Hindlimb muscle (tissue), 1 donor: Measurements from ENCODE around the gene INSIG1. TPM values are rescaled to one million over a fixed set of nuclear protein-coding genes. Genes with fewer than 3 reads are reported as not detected.

Experiments used
- DNase-seq: peaks from one replicate; pipeline ENCODE4 v3.0.0-alpha.2; 2013
- polyA plus RNA-seq: library from polyadenylated mRNA; unstranded; fragments of 120-200 nt; gene quantifications from one replicate; pipeline ENCODE4 v1.2.1, GENCODE V29; 2013; ENCODE audit not compliant: insufficient read length

INSIG1 gene
- polyA plus RNA-seq, result 21.0 TPM

DNA sequence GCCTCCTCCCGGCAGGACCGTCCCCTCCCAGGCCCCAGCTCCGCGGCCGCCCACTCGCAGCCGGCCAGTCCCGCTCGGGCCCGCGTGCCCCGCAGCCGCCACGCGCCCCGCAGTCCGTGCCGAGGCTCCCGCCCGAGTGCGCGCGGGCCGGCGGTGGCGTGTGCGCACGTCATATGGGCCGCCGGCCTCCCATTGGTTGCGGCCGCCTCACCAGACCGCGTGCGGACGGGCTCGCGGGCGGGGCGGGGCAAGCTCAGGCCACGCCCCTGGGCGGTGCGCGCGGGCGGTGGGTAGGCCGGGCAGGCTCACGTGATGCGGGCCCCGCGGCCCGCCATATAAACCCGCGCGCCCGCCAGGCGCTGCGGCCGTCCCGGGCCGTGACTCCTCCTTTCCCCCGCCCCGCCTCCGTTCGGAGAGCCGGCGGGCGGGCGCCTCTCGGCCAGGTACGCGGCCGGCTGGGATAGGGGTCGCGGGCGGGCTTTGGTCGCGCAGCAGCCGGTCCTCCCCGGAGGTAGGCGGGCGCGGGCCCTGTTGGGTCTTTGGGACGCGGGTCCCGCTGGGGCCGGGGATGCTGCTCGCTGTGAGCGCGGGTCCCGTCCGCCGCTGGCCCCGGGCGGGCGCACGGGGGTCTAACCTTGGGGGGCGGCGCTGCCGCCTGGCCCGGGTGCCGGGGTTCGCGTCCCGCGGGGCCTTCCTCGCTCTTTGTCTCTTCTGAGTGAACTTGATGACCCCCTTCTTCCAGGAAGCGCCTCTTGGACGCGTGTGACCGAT lies at the start of gene INSIG1:
TSS of gene INSIG1 (plus strand) at position 362 of the 771 bp plus-strand sequence. CDS start at position 770, 408 bp downstream.
- DNase-seq, result peak; percentile 96

DNA sequence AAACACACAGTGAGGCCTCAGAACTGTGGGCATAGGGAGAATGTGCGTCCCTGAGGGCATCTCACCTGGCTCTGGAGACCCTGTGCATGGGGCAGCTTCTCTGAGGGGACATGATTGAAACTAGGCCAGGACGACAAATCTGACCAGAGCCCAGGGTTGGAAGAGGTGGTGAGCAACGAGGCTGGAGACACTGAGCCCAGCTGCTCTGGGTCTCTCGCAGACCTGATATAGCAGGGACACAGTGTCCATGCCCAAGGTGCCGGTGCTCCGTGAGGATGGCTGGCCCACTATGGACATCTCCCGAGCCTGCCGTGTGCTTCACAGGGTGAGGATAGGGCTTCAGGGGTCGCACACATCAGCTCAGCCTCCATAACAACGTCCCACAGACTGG lies 49.3 kb upstream of the INSIG1 start:
- DNase-seq, result no peak

DNA sequence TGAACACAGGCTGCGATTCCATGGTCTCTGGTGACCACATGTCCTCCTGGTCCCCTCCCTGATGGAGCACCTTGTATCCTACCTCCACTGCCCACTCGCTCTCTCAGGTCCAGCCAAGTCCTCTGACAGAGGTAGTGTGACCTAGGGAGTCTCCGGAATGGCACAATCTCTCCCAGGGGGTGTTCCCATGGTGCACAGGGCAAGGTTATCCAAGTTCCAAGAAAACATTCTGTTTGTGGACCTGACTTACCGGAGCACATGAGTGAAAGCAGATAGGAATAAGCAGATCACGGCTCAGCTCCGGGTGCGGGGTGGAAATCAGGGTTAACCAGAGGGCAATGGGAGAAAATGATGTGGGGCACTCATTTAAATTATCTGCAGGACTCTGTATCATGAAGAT lies 45.8 kb upstream of the INSIG1 start:
- DNase-seq, result no peak

DNA sequence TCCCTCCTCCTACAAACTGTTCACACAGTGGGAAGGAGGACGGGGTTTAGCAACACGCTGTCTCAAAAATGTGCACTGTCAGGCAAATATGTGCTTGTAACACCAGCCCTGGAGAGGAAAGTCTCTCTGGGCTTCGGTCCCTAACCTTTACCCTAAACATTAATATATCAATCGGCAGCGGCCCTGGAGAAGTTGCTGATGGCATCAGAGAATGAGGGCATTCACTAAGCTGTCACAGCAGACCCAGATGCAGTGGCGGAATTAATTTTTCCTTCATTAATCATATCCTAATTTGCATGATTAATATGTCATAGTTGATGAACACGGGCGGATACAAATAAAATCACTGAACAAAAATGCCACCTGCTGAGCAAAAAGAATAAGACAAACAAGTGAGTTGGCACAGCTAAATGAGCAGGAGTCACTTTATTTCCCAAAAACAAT lies 45.2 kb upstream of the INSIG1 start:
- no peak for DNase-seq

DNA sequence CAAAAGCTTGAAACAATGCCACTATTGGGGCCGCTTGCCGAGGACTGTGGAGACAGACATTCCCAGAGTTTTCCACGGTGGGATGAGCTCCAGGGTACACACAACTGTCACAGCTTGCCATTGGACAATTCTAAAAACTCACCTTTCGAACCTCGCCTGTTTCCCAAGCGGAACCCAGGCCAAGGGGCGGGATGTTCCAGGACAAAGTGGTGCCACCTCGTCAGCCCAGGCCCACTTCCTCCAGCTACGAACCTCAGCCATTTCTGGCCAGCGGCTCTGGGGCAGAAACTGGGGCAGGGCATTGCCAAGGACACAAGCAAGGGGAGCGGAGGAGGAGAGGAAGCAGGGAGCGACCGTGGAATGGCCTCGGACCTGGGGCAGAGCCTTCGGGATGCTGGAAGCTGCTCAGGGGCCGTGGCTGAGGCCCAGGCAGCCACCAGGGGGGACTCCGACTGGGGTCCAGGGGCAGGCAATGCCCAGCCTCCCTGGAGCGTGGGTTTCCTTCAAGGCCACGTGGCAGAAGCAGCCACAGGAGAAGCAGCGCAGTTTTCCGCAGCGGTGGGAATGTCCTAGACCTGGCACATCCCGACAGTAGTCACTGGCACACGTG lies 44.7 kb upstream of the INSIG1 start:
- no peak for DNase-seq

DNA sequence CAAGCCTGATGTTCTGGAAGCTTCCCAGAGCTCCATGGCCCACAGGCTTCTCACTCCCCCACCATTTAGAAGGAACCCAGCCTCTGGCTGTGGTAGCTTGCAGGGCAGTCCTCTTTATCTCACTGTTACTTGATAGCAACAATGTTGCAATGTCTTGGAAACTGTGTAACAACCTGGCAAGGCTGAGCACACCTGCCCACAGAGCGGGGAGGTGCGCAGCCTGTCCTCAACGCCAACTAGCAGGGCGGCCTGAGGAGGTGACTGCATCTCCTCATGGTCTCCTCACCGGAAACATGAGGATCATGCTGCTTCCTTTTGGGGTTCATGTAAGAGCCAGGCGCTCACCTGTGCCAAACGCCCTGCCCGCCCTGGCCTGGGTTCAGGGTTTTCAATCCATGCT lies 43.7 kb upstream of the INSIG1 start:
- no peak for DNase-seq

DNA sequence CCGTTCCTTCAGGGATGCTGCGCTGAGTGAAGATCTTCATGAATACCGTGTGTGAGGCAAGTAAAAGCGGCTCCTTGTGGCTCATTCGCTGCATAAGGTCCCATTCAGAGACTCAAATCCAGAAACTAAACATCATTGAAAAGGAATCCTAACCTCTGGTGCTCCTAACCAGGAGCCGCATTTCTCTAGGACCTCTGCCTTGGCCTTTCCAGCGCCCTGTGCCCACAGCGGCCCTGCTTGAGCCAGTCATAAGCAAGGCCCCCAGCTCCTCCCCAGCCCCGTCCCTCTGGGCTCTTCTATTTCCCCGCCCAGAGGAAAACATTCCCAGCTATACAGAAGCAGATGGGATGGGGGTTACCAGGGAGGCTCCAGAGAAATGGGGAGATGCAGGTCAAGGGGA lies 42.6 kb upstream of the INSIG1 start:
- DNase-seq, result no peak

DNA sequence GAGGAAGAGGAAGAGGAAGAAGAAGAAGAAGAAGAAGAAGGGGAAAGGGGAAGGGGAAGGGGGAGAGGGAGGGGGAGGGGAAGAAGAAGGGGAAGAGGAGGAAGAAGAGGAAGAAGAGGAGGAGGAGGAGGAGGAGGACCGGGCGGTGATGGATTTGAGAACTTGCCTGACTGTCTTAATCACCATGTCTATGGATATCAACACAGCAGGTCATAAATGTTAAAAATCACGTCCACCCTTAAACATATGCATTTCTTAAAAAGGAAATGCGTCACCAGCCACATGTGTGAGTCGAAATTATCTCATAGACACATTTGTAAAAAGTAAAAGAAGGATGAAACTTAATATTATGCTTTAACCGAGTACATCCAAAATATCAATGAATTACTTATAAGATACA lies 42.1 kb upstream of the INSIG1 start:
- no peak for DNase-seq

DNA sequence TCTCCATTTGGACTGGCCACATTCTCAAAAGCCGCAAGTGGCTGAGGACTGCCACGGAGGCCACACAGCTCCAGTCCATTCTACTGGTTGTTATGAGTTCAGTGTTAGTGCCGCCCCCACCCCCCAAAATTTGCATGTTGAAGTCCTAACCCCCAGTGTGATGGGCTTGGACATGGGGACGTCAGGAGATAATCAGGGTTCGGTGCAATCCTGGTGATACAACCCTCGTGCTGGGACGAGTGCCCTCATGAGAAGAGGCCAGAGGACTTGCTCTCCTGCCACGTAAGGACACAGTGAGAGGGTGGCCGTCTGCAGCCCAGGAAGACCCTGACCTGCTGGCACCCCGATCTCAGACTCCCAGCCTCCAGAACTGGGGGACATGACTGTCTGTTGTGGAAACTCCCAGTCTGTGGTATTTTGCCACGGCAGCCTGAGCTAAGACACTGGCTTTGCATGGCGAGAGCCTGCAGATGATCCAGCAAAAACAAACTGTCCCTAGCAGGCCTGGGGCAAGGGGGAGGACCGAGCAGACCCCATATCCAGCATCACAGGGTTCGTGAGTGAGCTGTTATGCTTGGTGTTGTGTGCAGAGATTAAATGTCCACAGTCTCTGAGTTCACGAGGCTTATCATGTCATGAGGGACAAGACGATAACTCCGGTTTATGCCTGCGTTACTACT lies 41.5 kb upstream of the INSIG1 start:
- DNase-seq, result no peak

DNA sequence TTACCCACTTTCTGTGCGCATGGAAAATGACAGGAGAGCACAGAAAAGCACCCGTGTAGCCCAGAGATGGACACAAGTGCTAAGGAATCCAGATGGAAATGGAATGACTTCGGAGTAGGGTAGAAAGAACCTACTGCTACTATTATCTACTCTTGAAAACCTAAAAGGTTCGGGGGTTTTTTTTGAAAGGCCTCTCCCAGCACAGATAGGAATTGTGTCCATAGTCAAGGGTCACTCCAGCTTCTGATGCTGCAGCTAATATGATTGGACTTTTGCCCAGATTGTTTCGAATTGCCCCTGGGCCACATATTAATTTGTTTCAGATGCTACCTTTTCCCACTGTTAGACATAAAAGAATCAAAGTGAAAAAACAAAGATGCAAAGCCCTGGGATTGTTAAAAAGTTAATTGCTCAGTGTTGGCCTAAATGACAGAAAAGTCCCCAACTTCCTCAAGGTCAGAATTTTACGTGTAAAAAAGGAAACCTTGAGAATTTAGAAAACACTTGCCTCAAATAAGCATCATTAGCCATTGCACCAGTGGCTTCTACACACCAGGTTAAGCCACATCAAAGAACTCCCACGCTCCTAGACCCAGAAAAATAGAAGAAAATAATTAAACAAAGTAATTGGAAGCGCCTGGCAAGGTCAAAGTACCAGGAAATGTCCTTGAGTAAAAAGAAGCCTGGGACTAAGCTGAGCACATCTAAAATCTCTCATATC lies 40.8 kb upstream of the INSIG1 start:
- DNase-seq, result no peak

DNA sequence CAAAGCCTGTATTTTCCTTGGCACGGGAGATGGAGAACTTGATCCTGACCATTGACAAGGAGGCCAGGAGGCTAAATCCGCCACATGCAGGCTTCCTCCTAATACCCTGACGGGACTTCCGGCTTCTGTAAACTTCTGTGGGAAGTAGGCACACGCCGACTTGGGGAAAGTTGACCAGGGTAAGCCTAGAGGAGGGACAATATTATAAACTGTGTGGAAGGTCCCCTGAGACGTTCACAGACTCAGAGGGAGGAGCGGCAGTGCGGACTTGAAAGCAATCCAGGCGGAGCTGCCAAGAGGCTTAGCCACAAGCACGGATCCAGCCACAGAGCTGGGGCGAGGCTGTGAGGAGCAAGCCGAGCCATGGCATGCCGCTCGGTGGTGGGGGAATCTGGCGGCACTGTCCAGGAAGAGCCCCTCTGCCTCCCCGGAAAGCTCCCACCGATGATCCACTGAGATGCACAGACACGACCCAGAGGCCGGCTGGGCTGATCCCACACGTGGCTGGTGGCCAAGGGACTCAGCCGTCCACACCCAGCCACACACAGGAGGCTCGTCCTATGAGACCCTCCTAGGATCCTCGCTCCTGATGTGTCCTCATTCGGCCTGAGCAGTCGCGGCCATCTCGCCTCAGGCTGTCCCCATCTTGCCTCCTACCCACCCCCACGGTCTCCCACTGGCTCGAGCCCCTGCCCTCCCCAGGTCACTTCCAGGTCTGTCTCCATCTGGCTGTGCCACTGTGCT lies 40.0 kb upstream of the INSIG1 start:
- DNase-seq, result peak; percentile 39

DNA sequence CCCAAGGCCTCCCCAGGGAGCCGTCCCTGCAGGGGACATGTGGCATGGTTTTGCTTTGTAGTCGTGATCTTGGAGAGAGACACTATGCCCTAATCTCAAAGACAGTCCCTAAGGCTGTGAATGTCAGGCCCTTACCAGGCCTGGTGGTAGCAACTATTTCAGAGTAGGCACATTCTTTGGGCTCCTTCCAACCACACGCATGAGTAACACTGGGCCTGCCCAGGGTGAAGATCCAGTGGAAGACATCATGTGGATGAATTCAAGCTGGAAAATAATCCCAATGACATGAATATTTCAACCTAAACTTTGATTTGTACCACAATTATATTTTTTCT lies 39.5 kb upstream of the INSIG1 start:
- no peak for DNase-seq

DNA sequence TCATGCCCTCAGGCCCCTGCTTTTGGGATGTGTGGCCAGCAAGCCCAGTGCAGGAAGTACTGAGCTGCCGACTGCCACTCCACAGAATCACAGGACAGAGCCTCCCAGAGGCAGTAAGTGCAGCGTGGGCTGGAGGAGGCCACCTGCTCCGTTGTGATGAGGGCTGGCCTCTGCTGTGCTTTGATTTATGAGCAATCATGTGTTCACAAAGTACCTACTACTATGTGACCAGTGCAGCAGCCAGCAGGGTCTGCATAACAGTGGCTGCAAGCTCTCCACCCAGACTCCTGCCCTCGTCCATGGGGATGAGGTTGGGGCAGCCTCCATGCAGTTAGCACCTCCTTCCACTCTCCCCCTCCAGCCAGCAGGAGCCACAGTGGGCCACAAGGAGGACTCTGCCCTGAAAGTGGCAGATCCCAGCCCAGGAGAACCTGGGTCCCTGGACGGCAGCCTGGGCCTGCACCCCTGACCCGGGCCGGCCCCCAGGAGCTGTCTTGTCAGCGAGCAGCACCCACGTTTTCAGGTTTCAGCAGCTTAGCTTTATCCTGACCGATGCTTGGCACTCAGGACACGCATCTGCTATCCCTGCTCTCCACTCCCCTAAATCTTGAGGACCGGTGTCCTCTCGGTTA lies 37.7 kb upstream of the INSIG1 start:
- DNase-seq, result no peak

DNA sequence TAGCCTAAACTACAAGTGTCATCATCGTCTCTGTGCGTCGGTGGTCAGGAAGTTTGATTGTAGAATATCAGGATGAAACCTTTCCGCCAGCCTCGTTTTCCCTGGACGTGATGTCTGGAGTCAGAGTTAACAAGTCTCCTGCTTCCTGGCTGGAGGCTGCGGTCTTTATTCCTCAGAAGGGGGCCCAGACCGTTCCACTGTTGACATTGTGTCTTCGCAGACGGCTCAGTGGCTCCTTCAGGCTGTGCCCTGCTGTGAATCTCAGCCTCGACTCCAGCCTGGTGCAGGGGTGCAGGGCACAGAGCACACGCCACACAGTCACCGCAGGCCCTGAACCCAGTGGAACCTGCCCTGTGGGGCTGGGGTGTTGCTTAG lies 37.2 kb upstream of the INSIG1 start:
- DNase-seq, result no peak

DNA sequence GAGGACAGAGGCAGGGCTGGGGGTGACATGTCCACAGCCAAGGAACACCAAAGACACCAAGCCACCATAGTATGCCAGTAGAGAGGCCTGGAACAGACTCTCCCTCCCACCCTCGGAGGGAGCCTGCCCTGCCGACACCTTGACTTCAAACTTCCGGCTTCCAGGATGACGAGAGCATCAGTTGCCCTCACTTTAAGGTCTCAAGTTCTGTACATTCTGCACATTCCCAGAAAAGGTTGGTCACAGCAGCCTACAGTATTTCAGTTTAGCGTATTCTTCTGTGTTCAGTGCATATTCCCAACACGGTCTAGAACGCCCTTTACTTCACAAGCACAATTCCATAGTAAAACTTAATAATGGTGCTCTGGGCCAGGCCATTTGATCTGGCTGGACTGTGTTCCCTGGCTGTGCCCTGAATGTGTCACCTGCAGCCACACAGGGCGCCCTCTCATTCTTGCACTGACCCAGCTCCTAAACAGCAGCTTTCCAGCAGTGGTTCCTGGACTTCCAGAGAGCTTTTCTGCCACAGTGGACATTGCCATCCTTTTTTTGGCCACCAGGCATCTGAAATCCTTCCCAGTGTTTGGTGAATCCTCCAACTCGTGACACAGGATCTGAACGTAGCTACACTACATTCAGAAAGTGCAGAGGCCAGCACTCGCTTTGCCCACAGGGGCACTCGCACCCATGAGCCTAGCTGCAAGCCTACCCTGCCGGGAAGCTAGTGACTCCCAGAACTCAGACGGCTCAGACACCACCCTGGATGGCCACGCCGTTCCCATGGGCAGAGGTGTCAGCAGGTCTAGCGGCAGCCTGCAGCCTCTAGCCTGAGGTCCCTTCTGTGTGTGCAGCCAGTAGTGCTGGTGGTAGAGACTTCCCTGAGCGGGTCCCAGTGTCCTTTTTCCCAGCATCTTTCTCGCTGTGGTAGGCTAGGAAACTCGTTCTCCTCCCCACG lies 36.4 kb upstream of the INSIG1 start:
- no peak for DNase-seq

DNA sequence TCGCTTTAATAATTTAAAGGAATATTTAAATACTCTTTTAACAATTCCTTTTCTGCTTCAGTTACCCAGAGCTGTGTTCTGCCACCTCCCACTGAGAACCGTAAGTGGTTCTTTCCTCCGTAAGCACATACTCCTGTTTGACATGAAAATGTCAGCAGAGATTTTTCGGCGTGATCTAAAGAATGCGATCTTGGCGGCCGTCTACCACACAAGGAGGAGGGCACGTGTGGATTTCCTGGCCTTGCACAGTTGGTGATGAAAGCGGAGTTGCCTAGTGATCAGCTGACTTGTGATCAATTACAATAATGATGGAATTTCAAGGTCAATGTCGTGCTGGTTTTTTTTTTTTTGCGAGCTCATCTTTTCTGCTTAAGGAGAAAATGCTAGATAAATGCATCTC lies 35.6 kb upstream of the INSIG1 start:
- no peak for DNase-seq

DNA sequence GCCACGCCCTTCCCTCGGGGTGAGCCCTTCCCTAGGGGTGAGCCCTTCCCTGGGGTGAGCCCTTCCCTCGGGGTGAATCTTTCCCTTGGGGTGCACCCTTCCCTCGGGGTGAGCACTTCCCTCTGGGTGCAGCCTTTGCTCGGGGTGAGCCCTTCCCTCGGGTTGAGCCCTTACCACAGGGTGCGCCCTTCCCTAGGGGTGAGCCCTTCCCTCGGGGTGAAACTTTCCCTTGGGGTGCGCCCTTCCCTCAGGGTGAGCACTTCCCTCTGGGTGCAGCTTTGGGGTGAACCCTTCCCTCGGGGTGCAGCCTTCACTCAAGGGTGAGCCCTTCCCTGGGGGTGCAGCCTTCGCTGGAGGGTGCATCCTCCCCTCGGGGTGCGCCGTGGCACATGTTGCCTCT lies 34.6 kb upstream of the INSIG1 start:
- no peak for DNase-seq

DNA sequence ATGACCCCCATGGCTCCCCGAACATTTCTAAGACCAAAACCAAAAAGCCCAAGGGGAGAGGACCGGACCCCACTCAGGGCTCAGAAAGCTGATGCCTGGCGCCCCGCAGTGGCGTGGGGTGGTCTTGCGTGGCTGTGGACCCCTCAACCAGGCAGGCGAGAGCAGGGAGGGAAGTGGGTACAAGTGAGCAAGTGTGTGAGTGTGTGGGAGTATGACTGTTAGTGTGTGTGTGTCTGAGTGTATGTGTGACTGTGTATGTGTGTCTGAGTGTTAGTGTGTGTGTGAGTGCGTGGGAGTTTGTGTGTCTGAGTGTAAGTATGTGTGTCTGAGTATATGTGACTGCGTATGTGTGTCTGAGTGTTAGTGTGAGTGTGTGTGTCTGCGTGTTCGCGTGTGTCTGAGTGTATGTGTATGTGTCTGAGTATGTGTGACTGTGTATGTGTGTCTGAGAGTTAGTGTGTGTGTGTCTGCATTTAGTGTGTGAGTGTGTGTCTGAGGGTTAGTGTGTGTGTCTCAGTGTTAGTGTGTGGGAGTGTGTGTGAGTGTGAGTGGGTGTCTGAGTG lies 34.0 kb upstream of the INSIG1 start:
- no peak for DNase-seq

DNA sequence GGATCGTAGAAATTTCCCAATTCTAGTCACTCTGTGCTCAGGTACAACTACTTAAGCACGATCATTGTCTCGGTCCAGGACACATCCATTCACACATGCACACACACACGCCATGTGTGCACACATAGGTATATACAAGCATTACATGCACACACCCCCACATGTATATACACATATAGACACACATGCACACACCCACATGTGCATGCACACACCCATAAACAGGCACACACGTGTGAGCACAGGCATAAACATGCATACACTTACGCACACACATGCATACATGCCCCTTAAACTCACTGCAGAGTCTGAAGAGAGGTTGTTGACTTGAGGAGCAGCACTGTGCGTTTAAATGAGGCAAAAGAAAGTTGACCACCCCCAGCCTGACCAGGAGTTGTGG lies 32.5 kb upstream of the INSIG1 start:
- DNase-seq, result no peak

DNA sequence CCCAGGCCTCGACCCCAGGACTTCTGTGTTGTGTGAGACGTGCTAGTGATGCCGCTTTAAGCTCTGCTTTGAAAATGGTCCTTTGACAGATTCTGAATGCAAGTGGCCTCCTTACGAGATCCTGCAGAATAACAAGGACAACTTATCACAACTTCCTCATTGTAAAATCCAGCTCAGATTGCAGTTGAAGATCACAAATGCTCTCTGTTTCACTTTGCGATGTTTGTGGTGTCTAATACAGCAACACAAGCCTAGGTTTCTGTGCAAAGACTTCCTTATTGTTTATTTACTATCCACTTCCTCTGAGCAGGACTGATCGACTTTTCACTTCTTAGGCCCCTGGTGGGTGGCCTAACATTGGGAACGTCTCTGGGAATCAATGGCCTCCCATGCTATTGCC lies 31.7 kb upstream of the INSIG1 start:
- DNase-seq, result no peak

DNA sequence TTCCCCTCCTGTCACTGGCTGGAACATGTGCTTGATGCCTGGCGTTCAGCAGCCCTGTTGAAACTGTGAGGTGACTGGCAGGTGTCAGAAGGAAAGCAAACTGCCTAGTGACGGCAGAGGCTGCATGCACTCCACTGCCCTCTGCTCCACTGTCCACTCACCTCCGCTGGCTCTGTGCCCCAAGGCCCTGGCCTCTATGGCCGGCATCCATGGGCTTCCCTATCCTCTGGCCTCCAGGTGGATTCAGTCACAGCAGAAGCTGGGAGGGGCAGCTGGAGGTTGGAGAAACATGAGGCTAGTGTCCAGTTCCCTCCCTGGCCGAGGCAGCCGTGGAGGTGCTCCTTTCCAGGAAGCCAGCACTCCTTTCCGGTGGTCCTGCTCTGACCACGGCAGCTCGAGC lies 31.2 kb upstream of the INSIG1 start:
- DNase-seq, result no peak
